Measurements from ENCODE around the gene LCN6.

The LCN6 gene

GRCh38 chr9:136751244-136751643, 2.9 kb upstream of the LCN6 start:
- POLR2A ChIA-PET, result no interaction called here
- CTCF ChIA-PET, result interaction anchor here (1.1 to 1.8 kb wide), 3 partner anchors 10 to 24 kb away, joined by 3 to 4 read pairs (median 4); no protein-coding TSS in a partner anchor
- DNase-seq (ENCODE audit: extremely low spot score), result no peak
- TF ChIP-seq, protein P1, sequence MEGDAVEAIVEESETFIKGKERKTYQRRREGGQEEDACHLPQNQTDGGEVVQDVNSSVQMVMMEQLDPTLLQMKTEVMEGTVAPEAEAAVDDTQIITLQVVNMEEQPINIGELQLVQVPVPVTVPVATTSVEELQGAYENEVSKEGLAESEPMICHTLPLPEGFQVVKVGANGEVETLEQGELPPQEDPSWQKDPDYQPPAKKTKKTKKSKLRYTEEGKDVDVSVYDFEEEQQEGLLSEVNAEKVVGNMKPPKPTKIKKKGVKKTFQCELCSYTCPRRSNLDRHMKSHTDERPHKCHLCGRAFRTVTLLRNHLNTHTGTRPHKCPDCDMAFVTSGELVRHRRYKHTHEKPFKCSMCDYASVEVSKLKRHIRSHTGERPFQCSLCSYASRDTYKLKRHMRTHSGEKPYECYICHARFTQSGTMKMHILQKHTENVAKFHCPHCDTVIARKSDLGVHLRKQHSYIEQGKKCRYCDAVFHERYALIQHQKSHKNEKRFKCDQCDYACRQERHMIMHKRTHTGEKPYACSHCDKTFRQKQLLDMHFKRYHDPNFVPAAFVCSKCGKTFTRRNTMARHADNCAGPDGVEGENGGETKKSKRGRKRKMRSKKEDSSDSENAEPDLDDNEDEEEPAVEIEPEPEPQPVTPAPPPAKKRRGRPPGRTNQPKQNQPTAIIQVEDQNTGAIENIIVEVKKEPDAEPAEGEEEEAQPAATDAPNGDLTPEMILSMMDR (IDR thresholded peaks at IDR 0.05; ENCODE audit: control extremely low read depth, extremely low read depth, low read depth, missing control alignments), result no peak

DNA sequence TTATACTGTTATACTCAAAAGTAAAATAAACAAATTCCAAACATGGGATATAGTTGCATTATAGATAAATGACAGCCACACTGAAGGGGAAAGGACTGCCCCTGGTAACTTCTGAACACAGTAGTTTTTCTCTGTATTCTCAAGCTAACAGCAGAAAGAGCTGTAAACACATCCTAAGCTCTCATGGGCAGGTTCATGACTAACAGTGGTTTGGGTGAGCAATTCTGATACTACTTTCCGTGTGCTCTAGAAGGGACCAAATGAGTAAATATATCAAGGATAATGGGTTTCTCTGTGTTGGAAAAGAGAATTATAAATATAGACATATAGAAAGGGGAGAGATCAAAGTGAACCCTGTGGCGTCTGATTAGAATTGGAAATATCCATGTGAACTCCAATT, 2.2 kb upstream of the LCN6 start:
- DNase-seq (ENCODE audit: extremely low spot score), result no peak
- TF ChIP-seq, protein P1 (IDR thresholded peaks at IDR 0.05; ENCODE audit: control extremely low read depth, extremely low read depth, low read depth, missing control alignments), result no peak
- ChIA-PET CTCF (interaction anchor here (0.9 to 1.8 kb wide), 5 partner anchors 9 to 24 kb away, joined by 3 to 4 read pairs (median 3); no protein-coding TSS in a partner anchor), POLR2A (no interaction called here)

GRCh38 chr9:136748666-136749611, 614 bp upstream of the LCN6 start:
- ChIA-PET CTCF (interaction anchor here (1.0 to 1.4 kb wide), 4 partner anchors 17 to 29 kb away, joined by 3 to 6 read pairs (median 3); no protein-coding TSS in a partner anchor), POLR2A (no interaction called here)
- TF ChIP-seq, protein P1 (IDR thresholded peaks at IDR 0.05; ENCODE audit: control extremely low read depth, extremely low read depth, low read depth, missing control alignments), result no peak
- no peak for DNase-seq (ENCODE audit: extremely low spot score)

DNA sequence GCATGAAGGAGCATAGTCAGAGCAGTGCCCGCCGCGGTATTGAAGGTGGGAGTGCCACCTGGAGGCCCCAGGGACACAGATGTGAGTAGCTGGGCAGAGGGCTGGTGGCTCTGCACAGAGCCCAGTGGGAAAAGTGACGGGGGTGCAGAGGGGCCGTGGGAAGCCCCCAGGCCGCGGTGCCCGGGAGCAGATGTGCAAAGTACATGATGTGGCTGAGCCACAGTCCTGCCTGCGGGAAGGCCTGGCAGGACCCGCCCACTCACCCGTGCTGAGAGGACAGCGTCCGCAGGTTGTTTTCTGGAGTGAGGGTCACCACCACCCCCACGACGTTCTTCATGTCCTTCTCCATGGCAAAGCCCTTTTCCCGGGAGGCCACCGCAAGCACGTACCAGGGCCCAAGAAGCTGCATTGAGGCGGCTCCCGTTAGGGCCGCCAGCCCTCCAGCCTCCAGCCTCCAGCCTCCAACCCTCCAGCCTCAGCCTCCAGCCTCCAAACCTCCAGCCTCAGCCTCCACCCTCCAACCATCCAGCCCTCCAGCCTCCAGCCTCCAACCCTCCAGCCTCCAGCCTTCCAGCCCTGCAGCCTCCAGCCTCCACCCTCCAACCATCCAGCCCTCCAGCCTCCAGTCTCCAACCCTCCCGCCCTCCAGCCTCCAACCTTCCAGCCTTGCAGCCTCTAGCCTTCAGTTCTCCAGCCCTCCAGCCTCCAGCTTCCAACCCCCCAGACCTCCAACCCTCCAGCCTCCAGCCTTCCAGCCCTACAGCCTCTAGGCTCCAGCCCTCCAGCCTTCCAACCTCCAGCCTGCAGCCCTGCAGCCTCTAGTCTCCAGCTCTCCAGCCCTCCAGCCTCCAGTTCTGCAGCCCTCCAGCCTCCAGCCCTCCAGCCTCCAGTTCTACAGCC, 914 bp downstream of the LCN6 start:
- TF ChIP-seq, protein P1 (IDR thresholded peaks at IDR 0.05; ENCODE audit: control extremely low read depth, extremely low read depth, low read depth, missing control alignments), result no peak
- POLR2A ChIA-PET, result no interaction called here
- CTCF ChIA-PET, result no interaction called here

GRCh38 chr9:136746621-136747020, 1.7 kb downstream of the LCN6 start:
- no peak for DNase-seq (ENCODE audit: extremely low spot score)
- TF ChIP-seq, protein P1 (IDR thresholded peaks at IDR 0.05; ENCODE audit: control extremely low read depth, extremely low read depth, low read depth, missing control alignments), result no peak
- CTCF ChIA-PET, result no interaction called here
- POLR2A ChIA-PET, result no interaction called here

More for the DNA sequence above, 914 bp downstream of the LCN6 start:
- DNase-seq (ENCODE audit: extremely low spot score), result no peak

DNA sequence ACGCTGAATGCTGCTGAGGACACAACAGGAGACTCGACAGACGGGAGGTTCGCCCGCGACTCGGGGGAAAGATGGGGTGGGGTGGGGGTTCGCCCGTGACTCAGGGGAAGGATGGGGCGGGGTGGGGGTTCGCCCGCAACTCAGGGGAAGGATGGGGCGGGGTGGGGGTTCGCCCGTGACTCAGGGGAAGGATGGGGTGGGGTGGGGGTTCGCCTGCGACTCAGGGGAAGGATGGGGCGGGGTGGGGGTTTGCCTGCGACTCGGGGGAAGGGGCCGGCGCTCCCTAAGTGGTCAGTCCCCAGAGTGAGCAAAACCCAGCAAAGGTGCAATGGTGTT, 2.2 kb downstream of the LCN6 start:
- no peak for DNase-seq (ENCODE audit: extremely low spot score)
- CTCF ChIA-PET, result no interaction called here
- POLR2A ChIA-PET, result no interaction called here
- TF ChIP-seq, protein P1 (IDR thresholded peaks at IDR 0.05; ENCODE audit: control extremely low read depth, extremely low read depth, low read depth, missing control alignments), result no peak
